Activated T-helper 1 cell treated with anti-CD3 and anti-CD28 coated beads, Interleukin-12 subunit alpha, Interleukin-12 subunit beta, Interleukin-2, Interleukin-4 antibody, amounts not matched to agents 30 ng/mL and 10 ng/mL and 1 ng/mL, durations not matched to agents 14 hours and 24 hours and 36 hours (primary cell): ENCODE results near the gene TEX44. TPM values are rescaled to one million over a fixed set of nuclear protein-coding genes. Genes with fewer than 3 reads are reported as not detected.
A peak's percentile ranks its signal among the peaks of the same experiment; 100 is the strongest.

ENCODE experiments used
- DNase-seq: peaks from one replicate; pipeline ENCODE4 v3.0.0; 2021; ENCODE audit warnings: low spot score
- H3K27ac Mint-ChIP-seq: one replicate; pipeline ENCODE4 v1.8.0; 2021; ENCODE audit warnings: mild to moderate bottlenecking, mixed read lengths
- H3K27me3 Mint-ChIP-seq: one replicate; pipeline ENCODE4 v1.8.0; 2022; ENCODE audit warnings: mild to moderate bottlenecking, moderate library complexity, mixed read lengths; ENCODE audit not compliant: insufficient read depth
- H3K36me3 Mint-ChIP-seq: one replicate; pipeline ENCODE4 v1.8.0; 2021; ENCODE audit warnings: low read depth, mixed read lengths
- H3K4me1 Mint-ChIP-seq: one replicate; pipeline ENCODE4 v1.8.0; 2021; ENCODE audit warnings: low read depth, mixed read lengths
- H3K4me3 Mint-ChIP-seq: one replicate; pipeline ENCODE4 v1.8.0; 2021; ENCODE audit warnings: mild to moderate bottlenecking, moderate library complexity, mixed read lengths
- H3K9me3 Mint-ChIP-seq: one replicate; pipeline ENCODE4 v1.8.0; 2021; ENCODE audit warnings: mixed read lengths
- intact Hi-C: fragments of 100-400 bp; cut with micrococcal nuclease; formaldehyde crosslinking; loops from one replicate; pipeline ENCODE4 v1.15.1; 2024
- total RNA-seq: library from RNA; stranded (reverse); gene quantifications from 2 replicates; pipeline ENCODE4 v1.2.3, GENCODE V29; 2022

Gene TEX44
- total RNA-seq, 1 donor from 2014 or later, result not detected

GRCh38 chr2:231634951-231635875, 42.5 kb downstream of the TEX44 start:
- peaks cover 4% of the 10 kb centered on the region for H3K36me3 Mint-ChIP-seq
- DNase-seq, result no peak
- H3K27ac Mint-ChIP-seq, result no peak overlapping the region
- H3K4me1 Mint-ChIP-seq, result peaks cover 9% of the 10 kb centered on the region
- no peak overlapping the region for H3K4me3 Mint-ChIP-seq
- H3K27me3 Mint-ChIP-seq, result no peaks in the 10 kb centered on the region
- intact Hi-C loops, result no loop called here
- H3K9me3 Mint-ChIP-seq, result no peaks in the 10 kb centered on the region

DNA sequence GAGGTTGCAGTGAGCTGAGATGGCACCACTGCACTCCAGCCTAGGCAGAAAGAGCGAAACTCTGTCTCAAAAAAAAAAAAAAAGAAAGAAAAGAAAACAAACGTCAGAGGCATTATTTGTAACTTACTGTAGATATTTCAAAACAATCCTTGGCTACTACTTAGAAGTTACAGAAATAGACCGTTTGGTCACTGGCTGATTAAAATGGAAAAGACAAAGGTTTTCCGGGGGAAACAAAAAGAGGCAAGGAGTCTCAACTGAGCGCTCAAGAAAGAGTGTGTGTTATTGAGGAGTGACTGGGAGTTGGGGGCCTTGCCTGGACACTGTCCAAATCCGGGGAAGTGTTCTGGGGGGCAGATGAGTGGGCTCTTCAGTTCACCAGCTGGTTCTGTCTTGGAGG, 47.6 kb downstream of the TEX44 start:
- DNase-seq, result no peak
- intact Hi-C loops, result no loop called here
- no peaks in the 10 kb centered on the region for H3K27me3 Mint-ChIP-seq
- H3K4me1 Mint-ChIP-seq, result peaks cover 26% of the 10 kb centered on the region
- no peaks in the 10 kb centered on the region for H3K9me3 Mint-ChIP-seq
- peaks cover 4% of the 10 kb centered on the region for H3K36me3 Mint-ChIP-seq
- peak overlapping the region; percentile 33 for H3K27ac Mint-ChIP-seq
- H3K4me3 Mint-ChIP-seq, result no peak overlapping the region

DNA sequence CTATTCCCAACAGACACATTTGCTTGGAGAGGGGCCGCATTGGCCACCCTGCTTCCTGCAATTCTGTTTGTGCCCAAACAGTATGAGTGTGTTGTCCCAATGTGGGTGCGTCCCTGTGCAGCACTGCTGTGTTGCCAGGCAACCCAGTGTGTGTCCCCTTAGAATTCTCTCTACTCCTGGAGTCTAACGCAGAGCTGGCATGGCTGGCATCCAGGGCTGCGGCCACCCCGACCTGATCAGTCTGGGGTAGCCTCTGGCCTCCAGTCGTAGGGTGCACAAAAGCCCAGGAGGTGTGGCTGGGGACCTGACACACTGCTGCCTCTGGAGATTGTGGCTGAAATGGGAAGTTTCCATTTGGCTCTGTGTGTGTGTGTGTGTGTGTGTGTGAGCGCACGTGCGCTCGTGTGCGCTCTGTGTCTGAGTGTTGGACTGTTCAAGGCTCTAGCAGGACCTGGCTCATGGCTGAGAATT, 48.0 kb downstream of the TEX44 start:
- Mint-ChIP-seq H3K4me3 (no peak overlapping the region), H3K27me3 (no peaks in the 10 kb centered on the region), H3K9me3 (no peaks in the 10 kb centered on the region), H3K27ac (peak overlapping the region; percentile 1), H3K4me1 (peaks cover 28% of the 10 kb centered on the region), H3K36me3 (peaks cover 4% of the 10 kb centered on the region)
- DNase-seq, result no peak
- intact Hi-C loops, result no loop called here

- H3K27me3 Mint-ChIP-seq, result no peaks in the 10 kb centered on the region
- peak overlapping the region; percentile 74 for H3K4me3 Mint-ChIP-seq
- intact Hi-C loops, result loop anchor here (1.0 to 2.0 kb wide), 4 partner anchors 14 to 63 kb away; no protein-coding TSS in a partner anchor
- peak overlapping the region; percentile 95 for H3K27ac Mint-ChIP-seq
- DNase-seq, result peak; percentile 76
- no peaks in the 10 kb centered on the region for H3K9me3 Mint-ChIP-seq
- H3K36me3 Mint-ChIP-seq, result no peaks in the 10 kb centered on the region
- peaks cover 37% of the 10 kb centered on the region for H3K4me1 Mint-ChIP-seq
These were observed 50.2 kb downstream of the TEX44 start for GRCh38 chr2:231642631-231643494.

- Mint-ChIP-seq H3K36me3 (no peaks in the 10 kb centered on the region), H3K4me3 (no peak overlapping the region), H3K9me3 (no peaks in the 10 kb centered on the region), H3K27me3 (no peaks in the 10 kb centered on the region), H3K4me1 (peaks cover 39% of the 10 kb centered on the region), H3K27ac (peak overlapping the region; percentile 95)
- intact Hi-C loops, result loop anchor here (2.0 kb wide), 1 partner anchor 15 kb away; no protein-coding TSS in a partner anchor
- no peak for DNase-seq
These were observed 50.8 kb downstream of the TEX44 start for GRCh38 chr2:231643495-231643888.

Other genes with a start within 250 kb of the TEX44 start
- not detected in 2 replicates for gene B3GNT7, start 197.2 kb upstream of the TEX44 start, total RNA-seq
- 1,388 and 1,421 TPM in 2 replicates for gene NCL, start 128.4 kb upstream of the TEX44 start, total RNA-seq
- 0.05 TPM in 1 of 2 replicates, not detected in the other for gene NMUR1, start 62.4 kb upstream of the TEX44 start, total RNA-seq
- gene PTMA, start 115.7 kb downstream of the TEX44 start, total RNA-seq, result 2,193 and 2,194 TPM in 2 replicates
- gene PDE6D, start 188.4 kb downstream of the TEX44 start, total RNA-seq, result 31.0 and 31.9 TPM in 2 replicates
- gene COPS7B, start 193.6 kb downstream of the TEX44 start, total RNA-seq, result 61.1 and 62.9 TPM in 2 replicates